SK-N-SH (cell line): ENCODE data around the gene LRRC1.

Experiments
- CHD2 ChIP-seq: fragments of 150-350 bp; IDR thresholded peaks from 2 replicates; pipeline ENCODE4 v1.6.1; 2018; ENCODE audit warnings: low read length; ENCODE audit not compliant: partially characterized antibody
- RFX5 ChIP-seq: IDR thresholded peaks from 2 replicates; pipeline ENCODE4 v1.6.1; 2012; ENCODE audit warnings: mild to moderate bottlenecking, improper control_type of control experiment, low read length

DNA sequence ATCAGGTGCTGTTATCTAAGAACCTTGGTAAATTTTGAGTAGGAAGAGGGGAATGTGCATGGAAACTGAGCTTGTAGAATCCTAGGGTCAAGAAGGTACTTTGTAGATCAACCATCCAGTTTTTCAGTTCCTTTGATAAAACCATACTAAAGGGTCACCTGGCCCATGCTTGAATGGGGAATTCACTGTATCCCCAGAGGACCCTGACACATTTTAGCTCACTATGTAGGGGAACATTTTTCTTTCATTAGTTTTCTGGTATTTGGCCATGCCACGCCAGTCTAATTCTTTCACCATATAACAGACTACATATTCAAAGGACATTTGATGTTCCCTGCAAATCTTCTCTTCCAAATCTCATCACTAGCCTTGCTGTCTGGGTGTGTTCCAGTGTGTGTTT, 29.9 kb downstream of the LRRC1 start:
- TF ChIP-seq CHD2 (no peak), RFX5 (no peak)
